Measurements from ENCODE around the gene AFAP1. TPM values are rescaled to one million over a fixed set of nuclear protein-coding genes. Genes with fewer than 3 reads are reported as not detected.
A peak's percentile ranks its signal among the peaks of the same experiment; 100 is the strongest.

AFAP1 gene
- total RNA-seq, 1 experiment from 2014 or later: 94.7 TPM

DNA sequence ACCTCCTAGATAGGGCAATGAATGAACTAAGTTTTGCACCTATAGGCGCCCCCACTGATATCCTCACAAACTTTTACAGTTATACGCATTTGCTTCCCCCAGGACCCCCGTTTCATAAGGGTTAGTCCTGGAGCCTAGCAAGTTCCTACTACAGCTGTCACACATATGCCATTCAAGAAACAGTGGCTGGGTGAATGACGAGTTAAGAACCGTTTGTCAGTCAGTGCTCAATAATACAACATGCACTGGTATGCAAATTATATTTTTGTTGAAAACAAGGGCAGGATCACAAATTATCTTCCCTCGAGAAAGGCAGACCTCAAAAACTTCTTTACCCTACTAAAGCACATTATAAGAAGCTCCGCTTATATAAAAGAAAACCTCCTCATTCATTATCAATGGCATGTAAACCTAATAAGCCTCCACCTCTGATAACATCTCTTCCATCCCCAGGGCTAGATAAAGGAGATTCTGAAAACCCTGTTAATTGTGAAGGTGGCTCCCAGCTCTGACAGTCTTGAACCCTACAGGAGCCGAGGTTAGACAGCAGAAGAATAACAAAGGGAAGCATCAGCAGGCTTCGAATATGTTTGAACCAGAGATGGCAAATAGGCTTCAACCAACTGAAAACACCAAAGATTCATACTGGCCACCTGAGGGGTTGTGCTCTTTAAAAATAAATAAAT is 40.3 kb downstream of the AFAP1 start:
- no peaks in the 10 kb centered on the region for H3K36me3 ChIP-seq (ENCODE audit: control insufficient read depth, insufficient read depth, low read length)
- H3K27me3 ChIP-seq (ENCODE audit: control insufficient read depth, insufficient read depth, low read length): no peaks in the 10 kb centered on the region
- TF ChIP-seq REST (IDR thresholded peaks at IDR 0.05; ENCODE audit: insufficient read depth in 1 of 2, low read depth in 2 of 2, low read length in 1 of 2) (no peak), POLR2AphosphoS5 (IDR thresholded peaks at IDR 0.05; ENCODE audit: low read depth, low read length) (no peak), TCF7L2 (IDR thresholded peaks at IDR 0.05; ENCODE audit: low read depth, low read length) (no peak), SIN3A (IDR thresholded peaks at IDR 0.05; ENCODE audit: borderline replicate concordance, insufficient read depth, low read depth, low read length) (no peak)
- TF ChIP-seq, protein P1, sequence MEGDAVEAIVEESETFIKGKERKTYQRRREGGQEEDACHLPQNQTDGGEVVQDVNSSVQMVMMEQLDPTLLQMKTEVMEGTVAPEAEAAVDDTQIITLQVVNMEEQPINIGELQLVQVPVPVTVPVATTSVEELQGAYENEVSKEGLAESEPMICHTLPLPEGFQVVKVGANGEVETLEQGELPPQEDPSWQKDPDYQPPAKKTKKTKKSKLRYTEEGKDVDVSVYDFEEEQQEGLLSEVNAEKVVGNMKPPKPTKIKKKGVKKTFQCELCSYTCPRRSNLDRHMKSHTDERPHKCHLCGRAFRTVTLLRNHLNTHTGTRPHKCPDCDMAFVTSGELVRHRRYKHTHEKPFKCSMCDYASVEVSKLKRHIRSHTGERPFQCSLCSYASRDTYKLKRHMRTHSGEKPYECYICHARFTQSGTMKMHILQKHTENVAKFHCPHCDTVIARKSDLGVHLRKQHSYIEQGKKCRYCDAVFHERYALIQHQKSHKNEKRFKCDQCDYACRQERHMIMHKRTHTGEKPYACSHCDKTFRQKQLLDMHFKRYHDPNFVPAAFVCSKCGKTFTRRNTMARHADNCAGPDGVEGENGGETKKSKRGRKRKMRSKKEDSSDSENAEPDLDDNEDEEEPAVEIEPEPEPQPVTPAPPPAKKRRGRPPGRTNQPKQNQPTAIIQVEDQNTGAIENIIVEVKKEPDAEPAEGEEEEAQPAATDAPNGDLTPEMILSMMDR (IDR thresholded peaks at IDR 0.05): no peak
- no peak overlapping the region for H3K4me3 ChIP-seq (ENCODE audit: low read depth in 2 of 2, low read length in 2 of 2)
- ATAC-seq: no peak
- POLR2A ChIA-PET: no interaction called here
- no peaks in the 10 kb centered on the region for H3K9me3 ChIP-seq (ENCODE audit: control insufficient read depth, insufficient read depth, low read depth, low read length)
- DNase-seq (ENCODE audit: low read depth, low spot score): no peak
- intact Hi-C loops (cut with micrococcal nuclease; ENCODE audit: unreplicated experiment) (no loop called here), in situ Hi-C loops (cut with HindIII; ENCODE audit: low pct_unique_long_range_greater_than_20kb, low sequenced_read_pairs) (no loop called here)
- peak overlapping the region; percentile 86 for H3K27ac ChIP-seq (ENCODE audit: low read length)
- BruUV-seq (replicated peaks): no TSS peak
- CTCF ChIA-PET: no interaction called here
- H3K4me1 ChIP-seq (ENCODE audit: control insufficient read depth, insufficient read depth, low read length): peaks cover 96% of the 10 kb centered on the region

GRCh38 chr4:7898385-7898784 is 41.3 kb downstream of the AFAP1 start:
- H3K4me3 ChIP-seq (ENCODE audit: low read depth in 2 of 2, low read length in 2 of 2): no peak overlapping the region
- in situ Hi-C loops (cut with HindIII; ENCODE audit: low pct_unique_long_range_greater_than_20kb, low sequenced_read_pairs) (no loop called here), intact Hi-C loops (cut with micrococcal nuclease; ENCODE audit: unreplicated experiment) (no loop called here)
- no TSS peak for BruUV-seq (replicated peaks)
- TF ChIP-seq, protein P1 (IDR thresholded peaks at IDR 0.05): no peak
- no peak for TF ChIP-seq POLR2AphosphoS5 (IDR thresholded peaks at IDR 0.05; ENCODE audit: low read depth, low read length)
- no peak for TF ChIP-seq TCF7L2 (IDR thresholded peaks at IDR 0.05; ENCODE audit: low read depth, low read length)
- TF ChIP-seq SIN3A (IDR thresholded peaks at IDR 0.05; ENCODE audit: borderline replicate concordance, insufficient read depth, low read depth, low read length): no peak
- TF ChIP-seq REST (IDR thresholded peaks at IDR 0.05; ENCODE audit: insufficient read depth in 1 of 2, low read depth in 2 of 2, low read length in 1 of 2): no peak
- POLR2A ChIA-PET: no interaction called here
- no peaks in the 10 kb centered on the region for H3K9me3 ChIP-seq (ENCODE audit: control insufficient read depth, insufficient read depth, low read depth, low read length)
- CTCF ChIA-PET: no interaction called here
- no peaks in the 10 kb centered on the region for H3K36me3 ChIP-seq (ENCODE audit: control insufficient read depth, insufficient read depth, low read length)
- peaks cover 97% of the 10 kb centered on the region for H3K4me1 ChIP-seq (ENCODE audit: control insufficient read depth, insufficient read depth, low read length)
- no peak for ATAC-seq
- H3K27ac ChIP-seq (ENCODE audit: low read length): peak overlapping the region; percentile 66
- DNase-seq (ENCODE audit: low read depth, low spot score): no peak
- H3K27me3 ChIP-seq (ENCODE audit: control insufficient read depth, insufficient read depth, low read length): no peaks in the 10 kb centered on the region
